Smooth muscle cell (in vitro differentiated cells): ENCODE data around the gene SIGLEC9. TPM values are rescaled to one million over a fixed set of nuclear protein-coding genes. Genes with fewer than 3 reads are reported as not detected.

Source experiments
- DNase-seq: peaks from one replicate; lab custom pipeline; 2025; ENCODE audit not compliant: unreplicated experiment; lab: John Stamatoyannopoulos, UW
- H2AFZ ChIP-seq: fragments of 200-600 bp; sonication (generic); 2 replicates; pipeline ENCODE4 v1.6.0; 2016; ENCODE audit warnings: antibody characterized with exemption, low read depth, mild to moderate bottlenecking
- H3F3A ChIP-seq: fragments of 200-600 bp; sonication (generic); 2 replicates; pipeline ENCODE4 v1.6.0; 2017; ENCODE audit warnings: antibody characterized with exemption, low read depth
- H3K27ac ChIP-seq: fragments of 200-600 bp; sonication (generic); 2 replicates; pipeline ENCODE4 v1.5.1; 2016; ENCODE audit warnings: low read depth, mild to moderate bottlenecking
- H3K27me3 ChIP-seq: fragments of 200-600 bp; sonication (generic); 2 replicates; pipeline ENCODE4 v1.6.1; 2016; ENCODE audit warnings: low read depth, mild to moderate bottlenecking
- H3K36me3 ChIP-seq: fragments of 200-600 bp; sonication (generic); 2 replicates; pipeline ENCODE4 v1.5.1; 2016; ENCODE audit warnings: low read depth
- H3K4me1 ChIP-seq: fragments of 200-600 bp; sonication (generic); 2 replicates; pipeline ENCODE4 v1.5.1; 2016; ENCODE audit warnings: low read depth
- H3K4me2 ChIP-seq: fragments of 200-600 bp; sonication (generic); 2 replicates; pipeline ENCODE4 v1.6.0; 2016; ENCODE audit warnings: mild to moderate bottlenecking
- H3K4me3 ChIP-seq: fragments of 200-600 bp; sonication (generic); 2 replicates; pipeline ENCODE4 v1.5.1; 2016; ENCODE audit warnings: mild to moderate bottlenecking
- H3K79me2 ChIP-seq: fragments of 200-600 bp; sonication (generic); 2 replicates; pipeline ENCODE4 v1.6.0; 2016; ENCODE audit warnings: low read depth, mild to moderate bottlenecking
- H3K9ac ChIP-seq: fragments of 200-600 bp; sonication (generic); 2 replicates; pipeline ENCODE4 v1.6.0; 2016; ENCODE audit warnings: low read depth
- H3K9me3 ChIP-seq: fragments of 200-600 bp; sonication (generic); replicated peaks from 2 replicates; pipeline ENCODE4 v1.5.1; 2016; ENCODE audit warnings: low read depth
- H4K20me1 ChIP-seq: fragments of 200-600 bp; sonication (generic); 2 replicates; pipeline ENCODE4 v1.6.0; 2016; ENCODE audit warnings: low read depth
- WGBS: methylation state at CpG from one replicate; pipeline ENCODE4 v1.1.7; 2016; ENCODE audit warnings: low lambda C conversion rate; 5-methylcytosine and 5-hydroxymethylcytosine counted together
- polyA plus RNA-seq: library from polyadenylated mRNA; unstranded; fragments of >200 nt; fragmentation: Nextera tagmentation; extraction: Ambion mirVana; gene quantifications from 2 replicates; pipeline ENCODE4 v1.2.1, GENCODE V29; 2016
- total RNA-seq: library from RNA; depleted of rRNA; stranded (reverse); fragments of >200 nt; gene quantifications from 2 replicates; pipeline ENCODE4 v1.2.3, GENCODE V29; 2014
- TF ChIP-seq, protein P1 (sequence below): fragments of 200-600 bp; sonication (generic); IDR thresholded peaks from 2 replicates; pipeline ENCODE4 v1.5.1; 2017; ENCODE audit warnings: borderline replicate concordance, mild to moderate bottlenecking, antibody characterized with exemption; ENCODE audit not compliant: insufficient read depth, poor library complexity, severe bottlenecking

Gene SIGLEC9
- total and polyA plus RNA-seq, 2 experiments from 2014 or later: not detected

- no peaks in the 10 kb centered on the region for H3K27me3 ChIP-seq
- H3K9ac ChIP-seq: no peak overlapping the region
- no peak for DNase-seq
- H3K79me2 ChIP-seq: no peaks in the 10 kb centered on the region
- 94% methylated on average over 3 of the region's 3 CpGs for WGBS
- H4K20me1 ChIP-seq: no peaks in the 10 kb centered on the region
- no peak overlapping the region for H3K4me2 ChIP-seq
- H3K9me3 ChIP-seq: no peaks in the 10 kb centered on the region
- H2AFZ ChIP-seq: no peak overlapping the region
- H3K4me1 ChIP-seq: no peaks in the 10 kb centered on the region
- H3K27ac ChIP-seq: no peak overlapping the region
- TF ChIP-seq, protein P1, sequence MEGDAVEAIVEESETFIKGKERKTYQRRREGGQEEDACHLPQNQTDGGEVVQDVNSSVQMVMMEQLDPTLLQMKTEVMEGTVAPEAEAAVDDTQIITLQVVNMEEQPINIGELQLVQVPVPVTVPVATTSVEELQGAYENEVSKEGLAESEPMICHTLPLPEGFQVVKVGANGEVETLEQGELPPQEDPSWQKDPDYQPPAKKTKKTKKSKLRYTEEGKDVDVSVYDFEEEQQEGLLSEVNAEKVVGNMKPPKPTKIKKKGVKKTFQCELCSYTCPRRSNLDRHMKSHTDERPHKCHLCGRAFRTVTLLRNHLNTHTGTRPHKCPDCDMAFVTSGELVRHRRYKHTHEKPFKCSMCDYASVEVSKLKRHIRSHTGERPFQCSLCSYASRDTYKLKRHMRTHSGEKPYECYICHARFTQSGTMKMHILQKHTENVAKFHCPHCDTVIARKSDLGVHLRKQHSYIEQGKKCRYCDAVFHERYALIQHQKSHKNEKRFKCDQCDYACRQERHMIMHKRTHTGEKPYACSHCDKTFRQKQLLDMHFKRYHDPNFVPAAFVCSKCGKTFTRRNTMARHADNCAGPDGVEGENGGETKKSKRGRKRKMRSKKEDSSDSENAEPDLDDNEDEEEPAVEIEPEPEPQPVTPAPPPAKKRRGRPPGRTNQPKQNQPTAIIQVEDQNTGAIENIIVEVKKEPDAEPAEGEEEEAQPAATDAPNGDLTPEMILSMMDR: no peak
- H3F3A ChIP-seq: no peaks in the 10 kb centered on the region
- H3K4me3 ChIP-seq: no peak overlapping the region
- H3K36me3 ChIP-seq: no peaks in the 10 kb centered on the region
These were observed 23.9 kb downstream of the SIGLEC9 start for GRCh38 chr19:51148580-51148979.

DNA sequence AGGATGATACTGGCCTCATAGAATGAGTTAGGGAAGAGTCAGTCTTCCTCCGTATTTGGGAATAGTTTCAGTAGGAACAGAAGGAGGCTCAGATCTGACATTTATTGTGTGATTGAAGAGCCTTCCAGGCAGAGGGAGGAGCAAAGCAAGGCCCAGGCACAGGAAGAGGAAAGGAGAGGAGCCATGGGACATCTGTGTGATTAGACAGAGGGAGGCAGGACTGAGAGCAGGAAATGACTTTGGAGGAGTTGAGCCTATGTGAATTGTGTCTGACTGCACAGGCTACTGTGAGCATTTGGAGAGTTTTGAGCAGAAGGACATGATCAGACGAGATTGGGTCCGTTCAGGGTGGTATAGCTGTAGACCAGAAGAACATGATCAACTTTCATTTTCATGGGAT, 25.9 kb downstream of the SIGLEC9 start:
- no peak overlapping the region for H3K4me2 ChIP-seq
- TF ChIP-seq, protein P1: no peak
- WGBS: 60% methylated on average over 3 of the region's 3 CpGs
- no peaks in the 10 kb centered on the region for H3K4me1 ChIP-seq
- H2AFZ ChIP-seq: no peak overlapping the region
- no peaks in the 10 kb centered on the region for H3K79me2 ChIP-seq
- no peak overlapping the region for H3K4me3 ChIP-seq
- no peak overlapping the region for H3K9ac ChIP-seq
- H3K27me3 ChIP-seq: no peaks in the 10 kb centered on the region
- H3K36me3 ChIP-seq: no peaks in the 10 kb centered on the region
- H3K27ac ChIP-seq: no peak overlapping the region
- DNase-seq: no peak
- H3K9me3 ChIP-seq: no peaks in the 10 kb centered on the region
- H3F3A ChIP-seq: no peaks in the 10 kb centered on the region
- no peaks in the 10 kb centered on the region for H4K20me1 ChIP-seq

DNA sequence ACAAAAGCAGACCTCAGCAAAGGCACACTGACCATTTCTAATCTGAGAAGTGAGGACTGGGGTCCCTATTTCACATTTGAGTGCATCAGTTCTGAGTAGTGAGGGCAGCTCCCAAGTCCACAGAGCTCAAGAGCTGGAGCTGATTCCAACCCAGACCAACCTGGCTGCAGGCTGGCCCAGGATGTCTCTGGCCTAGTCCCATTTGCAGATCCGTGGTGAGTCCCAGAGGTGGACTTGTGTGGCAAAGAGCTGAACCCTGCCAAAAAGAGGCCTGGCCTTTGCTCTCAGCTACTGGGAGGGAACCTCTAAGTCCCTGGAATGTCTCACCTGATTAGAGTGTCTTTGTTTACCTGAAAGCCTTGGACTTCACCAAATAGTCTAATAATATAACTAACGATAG, 32.0 kb downstream of the SIGLEC9 start:
- Histone ChIP-seq H3K79me2 (no peaks in the 10 kb centered on the region), H3K9me3 (no peaks in the 10 kb centered on the region), H3K9ac (no peak overlapping the region), H3K27ac (no peak overlapping the region), H3K27me3 (no peaks in the 10 kb centered on the region), H3K4me2 (no peak overlapping the region), H3F3A (no peaks in the 10 kb centered on the region), H3K4me3 (no peak overlapping the region), H3K4me1 (no peaks in the 10 kb centered on the region), H3K36me3 (no peaks in the 10 kb centered on the region), H4K20me1 (no peaks in the 10 kb centered on the region), H2AFZ (no peak overlapping the region)
- 74% methylated on average over 2 of the region's 2 CpGs for WGBS
- DNase-seq: no peak
- TF ChIP-seq, protein P1: no peak

- H3K79me2 ChIP-seq: no peaks in the 10 kb centered on the region
- H3K36me3 ChIP-seq: no peaks in the 10 kb centered on the region
- no peak overlapping the region for H2AFZ ChIP-seq
- TF ChIP-seq, protein P1: no peak
- H3K27me3 ChIP-seq: no peaks in the 10 kb centered on the region
- WGBS: 66% methylated on average over 2 of the region's 2 CpGs
- H3K4me3 ChIP-seq: no peak overlapping the region
- no peak overlapping the region for H3K27ac ChIP-seq
- DNase-seq: no peak
- H3K4me2 ChIP-seq: no peak overlapping the region
- H3K4me1 ChIP-seq: no peaks in the 10 kb centered on the region
- H3K9me3 ChIP-seq: no peaks in the 10 kb centered on the region
- H3F3A ChIP-seq: no peaks in the 10 kb centered on the region
- no peak overlapping the region for H3K9ac ChIP-seq
- no peaks in the 10 kb centered on the region for H4K20me1 ChIP-seq
These were observed 32.6 kb downstream of the SIGLEC9 start for GRCh38 chr19:51157265-51157664.
